IPS DF 4.7 (cell line): ENCODE results near the gene CORO1C.
"Not testable (repeated sequence)": the region's sequence is repeated elsewhere in the genome, so short reads cannot be mapped to it uniquely, and the experiment has no call there.

Experiments
- DNase-seq: peaks from one replicate; pipeline ENCODE4 v3.0.0-alpha.2; 2013; ENCODE audit warnings: low spot score; ENCODE audit errors: extremely low read depth

Gene CORO1C

GRCh38 chr12:108676707-108677106 is 54.6 kb downstream of the CORO1C start:
- DNase-seq: no peak

- no peak for DNase-seq
Observed at GRCh38 chr12:108675792-108676191, 55.5 kb downstream of the CORO1C start.

GRCh38 chr12:108672054-108672453 is 59.3 kb downstream of the CORO1C start:
- DNase-seq: no peak

- no peak for DNase-seq
Observed at GRCh38 chr12:108671110-108671509, 60.2 kb downstream of the CORO1C start.

GRCh38 chr12:108670066-108670631 is 61.2 kb downstream of the CORO1C start:
- no peak for DNase-seq

GRCh38 chr12:108668542-108668941 is 62.8 kb downstream of the CORO1C start:
- DNase-seq: no peak

- DNase-seq: no peak
Observed at GRCh38 chr12:108668063-108668462, 63.3 kb downstream of the CORO1C start.

GRCh38 chr12:108667349-108667748 is 64.0 kb downstream of the CORO1C start:
- no peak for DNase-seq

- no peak for DNase-seq
Observed at GRCh38 chr12:108666401-108666881, 64.9 kb downstream of the CORO1C start.

GRCh38 chr12:108665608-108666202 is 65.6 kb downstream of the CORO1C start:
- no peak for DNase-seq

- peak; percentile 79 for DNase-seq
Observed at GRCh38 chr12:108664338-108665258, 66.7 kb downstream of the CORO1C start.

GRCh38 chr12:108663324-108664015 is 67.8 kb downstream of the CORO1C start:
- DNase-seq: no peak

- not testable (repeated sequence) for DNase-seq
Observed at GRCh38 chr12:108658115-108658514, 73.2 kb downstream of the CORO1C start.

- no peak for DNase-seq
Observed at GRCh38 chr12:108657130-108657745, 74.1 kb downstream of the CORO1C start.

GRCh38 chr12:108656247-108656646 is 75.1 kb downstream of the CORO1C start:
- not testable (repeated sequence) for DNase-seq

- DNase-seq: not testable (repeated sequence)
Observed at GRCh38 chr12:108655812-108656175, 75.5 kb downstream of the CORO1C start.

GRCh38 chr12:108654622-108655021 is 76.7 kb downstream of the CORO1C start:
- DNase-seq: not testable (repeated sequence)

GRCh38 chr12:108653922-108654321 is 77.4 kb downstream of the CORO1C start:
- no peak for DNase-seq

GRCh38 chr12:108653082-108653516 is 78.2 kb downstream of the CORO1C start:
- DNase-seq: no peak

GRCh38 chr12:108650083-108650482 is 81.2 kb downstream of the CORO1C start:
- DNase-seq: no peak

GRCh38 chr12:108649669-108650068 is 81.6 kb downstream of the CORO1C start:
- DNase-seq: no peak
